HCT116 (cell line): ENCODE measurements around the gene GRIN2A.

Source experiments
- EZH2 ChIP-seq: fragments of 200-600 bp; sonication (generic); IDR thresholded peaks from 2 replicates; pipeline ENCODE4 v1.6.1; 2017; ENCODE audit warnings: antibody characterized with exemption, mixed run types
- FOSL1 ChIP-seq: IDR thresholded peaks from 2 replicates; pipeline ENCODE4 v1.6.1; 2012; ENCODE audit warnings: low read depth
- TF ChIP-seq, protein P1 (sequence below), 3 experiments: fragments of 200-600 bp in 1 of 3; sonication (generic) in 1 of 3; IDR thresholded peaks in 2 of 3; conservative IDR thresholded peaks in 1 of 3; 2 replicates each; pipeline ENCODE4 v1.5.1; 2012 to 2017; ENCODE audit warnings: low read depth in 2 of 3, low read length in 2 of 3, antibody characterized with exemption in 1 of 3, borderline replicate concordance in 1 of 3, control low read depth in 1 of 3, mild to moderate bottlenecking in 1 of 3, mixed read lengths in 1 of 3, mixed run types in 1 of 3, moderate library complexity in 1 of 3; ENCODE audit not compliant: insufficient read depth in 1 of 3

DNA sequence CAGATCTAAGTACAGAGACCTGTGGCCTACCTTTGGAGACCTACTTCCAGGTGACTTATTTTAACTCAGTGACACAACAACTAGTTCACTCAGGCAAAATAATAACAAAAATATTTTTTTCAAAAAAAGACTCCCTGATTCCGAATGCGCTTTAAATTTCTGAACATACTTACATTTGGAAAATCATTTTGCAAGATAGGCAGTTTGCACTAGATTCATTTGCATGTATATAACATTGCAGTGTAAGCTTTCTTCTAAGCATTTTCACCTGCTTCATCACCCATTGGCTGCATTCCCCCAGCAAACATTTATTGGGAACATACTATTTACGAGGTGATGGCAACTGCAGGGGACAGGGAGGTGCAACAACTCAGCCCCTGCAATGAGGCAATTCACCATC is 166.8 kb downstream of the GRIN2A start:
- TF ChIP-seq, protein P1, sequence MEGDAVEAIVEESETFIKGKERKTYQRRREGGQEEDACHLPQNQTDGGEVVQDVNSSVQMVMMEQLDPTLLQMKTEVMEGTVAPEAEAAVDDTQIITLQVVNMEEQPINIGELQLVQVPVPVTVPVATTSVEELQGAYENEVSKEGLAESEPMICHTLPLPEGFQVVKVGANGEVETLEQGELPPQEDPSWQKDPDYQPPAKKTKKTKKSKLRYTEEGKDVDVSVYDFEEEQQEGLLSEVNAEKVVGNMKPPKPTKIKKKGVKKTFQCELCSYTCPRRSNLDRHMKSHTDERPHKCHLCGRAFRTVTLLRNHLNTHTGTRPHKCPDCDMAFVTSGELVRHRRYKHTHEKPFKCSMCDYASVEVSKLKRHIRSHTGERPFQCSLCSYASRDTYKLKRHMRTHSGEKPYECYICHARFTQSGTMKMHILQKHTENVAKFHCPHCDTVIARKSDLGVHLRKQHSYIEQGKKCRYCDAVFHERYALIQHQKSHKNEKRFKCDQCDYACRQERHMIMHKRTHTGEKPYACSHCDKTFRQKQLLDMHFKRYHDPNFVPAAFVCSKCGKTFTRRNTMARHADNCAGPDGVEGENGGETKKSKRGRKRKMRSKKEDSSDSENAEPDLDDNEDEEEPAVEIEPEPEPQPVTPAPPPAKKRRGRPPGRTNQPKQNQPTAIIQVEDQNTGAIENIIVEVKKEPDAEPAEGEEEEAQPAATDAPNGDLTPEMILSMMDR (IDR thresholded peaks at IDR 0.05 in 2 of 3, conservative IDR thresholded peaks at IDR 0.05 in 1 of 3; ENCODE audit: borderline replicate concordance in 1 of 3, insufficient read depth in 1 of 3, low read depth in 2 of 3, low read length in 2 of 3): no peak
- no peak for TF ChIP-seq FOSL1
- TF ChIP-seq EZH2: no peak
